ENCODE data around the gene FBXL17.

DNA sequence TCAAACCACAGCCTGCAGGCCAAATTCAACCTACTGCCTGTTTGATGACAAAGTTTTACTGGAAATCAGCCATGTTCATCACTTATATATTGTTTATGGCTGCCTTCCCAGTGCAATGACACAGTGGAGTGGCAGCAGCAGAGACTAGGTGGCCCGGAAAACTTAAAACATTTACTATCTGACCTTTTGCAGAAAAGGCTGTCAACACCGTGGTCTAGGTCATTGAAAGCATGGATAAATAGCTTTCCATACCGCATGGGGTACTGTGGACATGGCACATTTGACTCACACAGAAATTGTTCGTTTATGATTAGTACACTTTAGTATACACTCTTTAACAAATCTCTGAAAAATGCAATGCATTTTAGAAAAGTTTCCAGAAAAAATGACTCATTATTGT is 412.9 kb downstream of the FBXL17 start:
- TF ChIP-seq E2F3 (CRISPR knock-in tag; IDR thresholded peaks at IDR 0.05) (no peak), CBFB (CRISPR knock-in tag; IDR thresholded peaks at IDR 0.05) (no peak), POLR2AphosphoS2 (IDR thresholded peaks at IDR 0.05; ENCODE audit: low read length) (no peak), ZNF766 (CRISPR knock-in tag; conservative IDR thresholded peaks at IDR 0.05) (no peak)
- TF ChIP-seq, protein P1, sequence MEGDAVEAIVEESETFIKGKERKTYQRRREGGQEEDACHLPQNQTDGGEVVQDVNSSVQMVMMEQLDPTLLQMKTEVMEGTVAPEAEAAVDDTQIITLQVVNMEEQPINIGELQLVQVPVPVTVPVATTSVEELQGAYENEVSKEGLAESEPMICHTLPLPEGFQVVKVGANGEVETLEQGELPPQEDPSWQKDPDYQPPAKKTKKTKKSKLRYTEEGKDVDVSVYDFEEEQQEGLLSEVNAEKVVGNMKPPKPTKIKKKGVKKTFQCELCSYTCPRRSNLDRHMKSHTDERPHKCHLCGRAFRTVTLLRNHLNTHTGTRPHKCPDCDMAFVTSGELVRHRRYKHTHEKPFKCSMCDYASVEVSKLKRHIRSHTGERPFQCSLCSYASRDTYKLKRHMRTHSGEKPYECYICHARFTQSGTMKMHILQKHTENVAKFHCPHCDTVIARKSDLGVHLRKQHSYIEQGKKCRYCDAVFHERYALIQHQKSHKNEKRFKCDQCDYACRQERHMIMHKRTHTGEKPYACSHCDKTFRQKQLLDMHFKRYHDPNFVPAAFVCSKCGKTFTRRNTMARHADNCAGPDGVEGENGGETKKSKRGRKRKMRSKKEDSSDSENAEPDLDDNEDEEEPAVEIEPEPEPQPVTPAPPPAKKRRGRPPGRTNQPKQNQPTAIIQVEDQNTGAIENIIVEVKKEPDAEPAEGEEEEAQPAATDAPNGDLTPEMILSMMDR (IDR thresholded peaks at IDR 0.05 in 2 of 3, conservative IDR thresholded peaks at IDR 0.05 in 1 of 3; ENCODE audit: insufficient read depth in 2 of 3, low read depth in 1 of 3, low read length in 3 of 3): no peak
- TF ChIP-seq, protein P2, sequence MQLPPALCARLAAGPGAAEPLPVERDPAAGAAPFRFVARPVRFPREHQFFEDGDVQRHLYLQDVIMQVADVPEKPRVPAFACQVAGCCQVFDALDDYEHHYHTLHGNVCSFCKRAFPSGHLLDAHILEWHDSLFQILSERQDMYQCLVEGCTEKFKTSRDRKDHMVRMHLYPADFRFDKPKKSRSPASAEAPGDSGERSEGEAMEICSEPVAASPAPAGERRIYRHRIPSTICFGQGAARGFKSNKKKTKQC (CRISPR knock-in tag; IDR thresholded peaks at IDR 0.05): no peak
- TF ChIP-seq, protein P3, sequence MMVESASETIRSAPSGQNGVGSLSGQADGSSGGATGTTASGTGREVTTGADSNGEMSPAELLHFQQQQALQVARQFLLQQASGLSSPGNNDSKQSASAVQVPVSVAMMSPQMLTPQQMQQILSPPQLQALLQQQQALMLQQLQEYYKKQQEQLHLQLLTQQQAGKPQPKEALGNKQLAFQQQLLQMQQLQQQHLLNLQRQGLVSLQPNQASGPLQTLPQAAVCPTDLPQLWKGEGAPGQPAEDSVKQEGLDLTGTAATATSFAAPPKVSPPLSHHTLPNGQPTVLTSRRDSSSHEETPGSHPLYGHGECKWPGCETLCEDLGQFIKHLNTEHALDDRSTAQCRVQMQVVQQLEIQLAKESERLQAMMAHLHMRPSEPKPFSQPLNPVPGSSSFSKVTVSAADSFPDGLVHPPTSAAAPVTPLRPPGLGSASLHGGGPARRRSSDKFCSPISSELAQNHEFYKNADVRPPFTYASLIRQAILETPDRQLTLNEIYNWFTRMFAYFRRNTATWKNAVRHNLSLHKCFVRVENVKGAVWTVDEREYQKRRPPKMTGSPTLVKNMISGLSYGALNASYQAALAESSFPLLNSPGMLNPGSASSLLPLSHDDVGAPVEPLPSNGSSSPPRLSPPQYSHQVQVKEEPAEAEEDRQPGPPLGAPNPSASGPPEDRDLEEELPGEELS (CRISPR knock-in tag; IDR thresholded peaks at IDR 0.05; ENCODE audit: borderline replicate concordance): no peak

Data from K562 (cell line).